Stomach (tissue), 9 donors: ENCODE measurements around the gene NMRK2. TPM values are rescaled to one million over a fixed set of nuclear protein-coding genes. Genes with fewer than 3 reads are reported as not detected.
"Not testable (repeated sequence)": the region's sequence is repeated elsewhere in the genome, so short reads cannot be mapped to it uniquely, and the experiment has no call there.

ENCODE experiments used
- DNase-seq, 2 donors: peaks; one replicate each; pipeline versions ENCODE4 v3.0.0 to v3.0.0-alpha.2; 2013 to 2019
- H3K27ac ChIP-seq, 5 donors: fragments of 200-600 bp in 4 of 5; sonication (generic) in 4 of 5; one replicate each; pipeline ENCODE4 v1.5.1; 2013 to 2019; ENCODE audit warnings: mild to moderate bottlenecking in 1 of 5, moderate library complexity in 1 of 5
- H3K27me3 ChIP-seq, 3 donors: fragments of 200-600 bp; sonication (generic); one replicate each; pipeline ENCODE4 v1.5.1; 2017 to 2019; ENCODE audit warnings: mixed run types in 1 of 3
- H3K36me3 ChIP-seq, 4 donors: fragments of 200-600 bp; sonication (generic); 1 replicate in 3 of 4; 2 replicates in 1 of 4; pipeline ENCODE4 v1.5.1; 2016 to 2019
- H3K4me1 ChIP-seq, 4 donors: fragments of 200-600 bp; sonication (generic); one replicate each; pipeline ENCODE4 v1.5.1; 2016 to 2019
- H3K4me3 ChIP-seq, 4 donors: fragments of 200-600 bp; sonication (generic) in 3 of 4; one replicate each; pipeline ENCODE4 v1.5.1; 2016 to 2019; ENCODE audit warnings: mild to moderate bottlenecking in 1 of 4
- H3K9me3 ChIP-seq, 4 donors: fragments of 200-600 bp; sonication (generic); one replicate each; pipeline ENCODE4 v1.5.1; 2016 to 2019
- EP300 ChIP-seq: sonication (generic); formaldehyde crosslinking; IDR thresholded peaks from one replicate; pipeline ENCODE4 v1.6.1; 2017; ENCODE audit warnings: antibody characterized with exemption
- POLR2A ChIP-seq, 4 donors: fragments of 450-650 bp; IDR thresholded peaks; one replicate each; pipeline ENCODE4 v1.6.1; 2016; ENCODE audit warnings: antibody characterized with exemption in 4 of 4, control low read depth in 2 of 4, mild to moderate bottlenecking in 1 of 4, moderate library complexity in 1 of 4
- POLR2AphosphoS5 ChIP-seq, 3 donors: sonication (generic); formaldehyde crosslinking; IDR thresholded peaks; one replicate each; pipeline ENCODE4 v1.6.1; 2016; ENCODE audit warnings: antibody characterized with exemption in 3 of 3
- whole genome bisulfite sequencing, 5 donors: extraction: QIAGEN DNeasy Blood & Tissue Kit in 3 of 5; methylation state at CpG; one replicate each; pipeline versions ENCODE4 v1.1.5 to v1.1.7; 2013 to 2018; 5-methylcytosine and 5-hydroxymethylcytosine counted together
- intact Hi-C: fragments of 100-400 bp; cut with DNase I; formaldehyde crosslinking; loops from one replicate; pipeline ENCODE4 v1.15.1; 2023; ENCODE audit warnings: low total_unique reads
- polyA plus RNA-seq, 3 donors: library from polyadenylated mRNA; stranded (reverse); fragments of 200-250 nt; gene quantifications; one replicate each; pipeline ENCODE4 v1.2.3, GENCODE V29; 2013
- total RNA-seq, 5 donors: library from RNA; depleted of rRNA; stranded (reverse); fragments of >200 nt; gene quantifications; one replicate each; pipeline versions ENCODE4 v1.1.0 to v1.2.3, GENCODE V29; 2014 to 2016
- TF ChIP-seq, protein P1 (sequence below), 7 experiments: fragments of 450-650 bp in 4 of 7; fragments of 200-600 bp in 3 of 7; sonication (generic) in 3 of 7; IDR thresholded peaks; one replicate each; pipeline ENCODE4 v1.5.1; 2016 to 2019; ENCODE audit warnings: antibody characterized with exemption in 7 of 7, control low read depth in 2 of 7, mild to moderate bottlenecking in 1 of 7
- donor health status: healthy with polysubstance abuse.
- donor health status: Bipolar disorder and iron deficiency.
- donor health status: healthy.

NMRK2 gene
- total and polyA plus RNA-seq, 8 donors = 0.55 to 4.3 (median 1.5) TPM; not detected in 4

DNA sequence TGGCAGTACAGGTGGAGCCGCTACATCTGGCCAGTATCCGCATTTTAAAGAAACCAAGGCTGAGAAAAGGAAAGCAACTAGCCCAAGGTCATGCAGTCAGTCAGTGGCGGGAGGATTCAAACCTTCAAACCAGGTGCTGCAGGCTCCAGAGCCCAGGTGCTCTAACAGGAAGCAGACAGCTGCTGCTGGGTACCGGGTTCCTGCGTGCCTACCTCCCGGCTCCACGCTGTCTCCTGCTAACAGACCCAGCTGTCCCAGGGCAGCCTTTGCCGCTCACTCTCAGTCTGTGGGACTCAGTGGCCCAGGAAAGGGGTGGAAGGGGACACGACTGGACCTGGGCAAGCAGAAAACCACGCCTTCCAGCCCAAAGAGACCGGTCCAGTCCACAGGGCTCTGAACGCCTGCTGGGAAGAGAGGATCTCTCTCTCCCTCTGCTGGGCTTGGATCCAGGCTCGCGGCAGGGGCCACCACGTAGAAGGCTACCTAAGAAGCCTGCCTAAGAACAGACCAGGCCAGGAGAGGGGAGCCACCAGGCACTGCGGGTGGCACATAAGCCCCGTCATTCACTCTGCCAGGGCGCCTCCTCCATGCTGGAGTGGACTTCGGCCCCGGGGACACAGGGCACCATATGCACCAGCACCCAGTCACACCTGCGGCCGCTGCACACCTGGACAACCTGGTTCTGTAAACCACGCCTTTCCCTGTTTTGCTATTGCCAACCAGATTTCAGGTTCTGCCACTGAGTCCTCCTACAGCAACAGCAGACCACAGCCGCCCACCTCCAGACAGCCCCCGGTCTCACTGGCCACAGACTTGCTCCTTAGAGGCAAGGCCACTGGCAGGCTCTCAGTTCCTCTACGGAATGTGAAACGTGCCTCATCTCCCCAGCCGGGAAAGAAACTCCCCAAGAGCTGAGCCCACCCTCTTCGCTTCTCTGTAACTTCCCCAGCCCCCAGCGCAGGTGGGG is 33.5 kb downstream of the NMRK2 start:
- TF ChIP-seq POLR2A (IDR thresholded peaks at IDR 0.05) (no peak), POLR2AphosphoS5 (IDR thresholded peaks at IDR 0.05) (peak; percentile 25 to 67 (median 38)), EP300 (no peak)
- peak; percentile 76 to 90 for DNase-seq
- Histone ChIP-seq H3K27me3 (no peaks in the 10 kb centered on the region), H3K9me3 (no peaks in the 10 kb centered on the region), H3K4me1 (peaks cover 55 to 66% (median 57%) of the 10 kb centered on the region in 4 donors), H3K36me3 (peaks cover 63 to 71% (median 68%) of the 10 kb centered on the region in 4 donors), H3K4me3 (peak overlapping the region in 3 of 4 donors; percentile 22 to 26 (median 26)), H3K27ac (peak overlapping the region; percentile 88 to 99 (median 98))
- intact Hi-C loops = no loop called here
- WGBS, 5 donors = 28 to 59% (median 42%) methylated on average over 22 to 30 of the region's 30 CpGs

DNA sequence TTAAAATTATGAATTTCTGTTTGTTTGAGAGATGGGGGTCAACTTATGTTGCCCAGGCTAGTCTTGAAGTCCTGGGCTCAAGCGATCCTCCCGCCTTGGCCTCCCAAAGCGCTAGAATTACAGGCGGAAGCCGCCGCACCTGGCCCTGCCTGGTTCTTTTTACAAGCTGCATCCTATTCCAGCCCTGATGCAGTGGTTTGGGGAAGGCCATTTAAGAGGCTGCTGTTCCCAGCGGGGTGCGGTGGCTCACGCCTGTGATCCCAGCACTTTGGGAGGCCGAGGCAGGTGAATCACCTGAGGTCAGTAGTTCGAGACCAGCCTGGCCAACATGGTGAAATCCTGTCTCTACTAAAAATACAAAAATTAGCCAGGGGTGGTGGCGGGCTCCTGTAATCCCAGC is 35.1 kb downstream of the NMRK2 start:
- intact Hi-C loops, DNase-seq, H3K27me3 ChIP-seq, H3K9me3 ChIP-seq: not testable (repeated sequence)
- H3K4me3 ChIP-seq = peak overlapping the region in 3 of 4 donors; percentile 4 to 22 (median 16)
- 80 to 99% (median 91%) methylated on average over 10 to 12 of the region's 12 CpGs for WGBS, 5 donors
- peaks cover 47 to 60% (median 54%) of the 10 kb centered on the region in 4 donors for H3K36me3 ChIP-seq
- H3K27ac ChIP-seq = peak overlapping the region; percentile 68 to 99 (median 98)
- peaks cover 55 to 73% (median 60%) of the 10 kb centered on the region in 4 donors for H3K4me1 ChIP-seq

DNA sequence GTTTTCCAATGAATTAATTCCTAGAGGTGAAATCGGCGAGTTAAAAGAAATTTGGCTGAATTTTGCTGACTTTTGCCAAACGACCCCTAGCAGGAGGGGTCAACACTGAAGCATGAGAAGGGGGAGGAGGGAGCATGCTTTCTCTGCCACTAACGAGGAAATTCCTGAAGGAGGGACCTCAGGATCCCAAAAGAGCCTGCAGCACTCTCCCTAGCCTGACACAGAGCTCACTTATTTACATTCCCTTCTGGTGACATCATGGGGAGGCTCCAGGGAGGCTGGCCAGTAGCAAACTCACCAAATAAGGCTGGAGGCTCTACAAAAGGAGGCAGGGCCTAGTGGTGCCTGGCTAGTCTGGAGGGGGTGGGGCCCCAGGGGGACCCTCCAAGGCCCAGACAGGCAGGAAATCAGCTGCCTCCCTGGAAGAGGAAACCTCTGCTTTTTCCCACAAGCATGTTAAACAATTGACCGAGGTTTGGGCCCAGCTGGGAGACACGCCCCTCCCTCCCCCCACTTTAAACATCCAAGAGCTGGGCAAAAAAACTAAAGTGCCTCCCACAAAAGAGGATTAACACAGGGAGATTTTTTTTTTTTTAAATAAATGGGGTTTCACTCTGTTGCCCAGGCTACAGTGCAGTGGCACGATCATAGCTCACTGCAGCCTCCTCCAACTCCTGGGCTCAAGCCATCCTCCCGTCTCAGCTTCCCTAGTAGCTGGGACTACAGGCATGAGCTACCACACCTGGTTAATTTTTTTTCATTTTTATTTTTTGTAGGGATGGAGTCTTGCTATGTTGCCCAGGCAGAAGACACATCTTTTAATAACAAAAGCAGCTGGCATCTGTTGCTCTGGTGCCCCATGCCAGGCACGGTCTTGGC is 35.9 kb downstream of the NMRK2 start:
- DNase-seq = peak; percentile 87 to 98
- intact Hi-C loops = no loop called here
- Histone ChIP-seq H3K9me3 (no peaks in the 10 kb centered on the region), H3K4me3 (peak overlapping the region; percentile 76 to 98 (median 90)), H3K4me1 (peaks cover 55 to 70% (median 60%) of the 10 kb centered on the region in 4 donors), H3K27me3 (no peaks in the 10 kb centered on the region), H3K27ac (peak overlapping the region; percentile 96 to 99 (median 98)), H3K36me3 (peaks cover 39 to 52% (median 45%) of the 10 kb centered on the region in 4 donors)
- WGBS, 5 donors = 13 to 31% (median 22%) methylated on average over 9 of the region's 9 CpGs
- TF ChIP-seq POLR2AphosphoS5 (IDR thresholded peaks at IDR 0.05) = peak; percentile 70 to 91 (median 76)
- TF ChIP-seq EP300 = peak; percentile 84
- TF ChIP-seq, protein P1, sequence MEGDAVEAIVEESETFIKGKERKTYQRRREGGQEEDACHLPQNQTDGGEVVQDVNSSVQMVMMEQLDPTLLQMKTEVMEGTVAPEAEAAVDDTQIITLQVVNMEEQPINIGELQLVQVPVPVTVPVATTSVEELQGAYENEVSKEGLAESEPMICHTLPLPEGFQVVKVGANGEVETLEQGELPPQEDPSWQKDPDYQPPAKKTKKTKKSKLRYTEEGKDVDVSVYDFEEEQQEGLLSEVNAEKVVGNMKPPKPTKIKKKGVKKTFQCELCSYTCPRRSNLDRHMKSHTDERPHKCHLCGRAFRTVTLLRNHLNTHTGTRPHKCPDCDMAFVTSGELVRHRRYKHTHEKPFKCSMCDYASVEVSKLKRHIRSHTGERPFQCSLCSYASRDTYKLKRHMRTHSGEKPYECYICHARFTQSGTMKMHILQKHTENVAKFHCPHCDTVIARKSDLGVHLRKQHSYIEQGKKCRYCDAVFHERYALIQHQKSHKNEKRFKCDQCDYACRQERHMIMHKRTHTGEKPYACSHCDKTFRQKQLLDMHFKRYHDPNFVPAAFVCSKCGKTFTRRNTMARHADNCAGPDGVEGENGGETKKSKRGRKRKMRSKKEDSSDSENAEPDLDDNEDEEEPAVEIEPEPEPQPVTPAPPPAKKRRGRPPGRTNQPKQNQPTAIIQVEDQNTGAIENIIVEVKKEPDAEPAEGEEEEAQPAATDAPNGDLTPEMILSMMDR (IDR thresholded peaks at IDR 0.05) = no peak
- peak in 1 of 4 donors; percentile 46 for TF ChIP-seq POLR2A (IDR thresholded peaks at IDR 0.05)

DNA sequence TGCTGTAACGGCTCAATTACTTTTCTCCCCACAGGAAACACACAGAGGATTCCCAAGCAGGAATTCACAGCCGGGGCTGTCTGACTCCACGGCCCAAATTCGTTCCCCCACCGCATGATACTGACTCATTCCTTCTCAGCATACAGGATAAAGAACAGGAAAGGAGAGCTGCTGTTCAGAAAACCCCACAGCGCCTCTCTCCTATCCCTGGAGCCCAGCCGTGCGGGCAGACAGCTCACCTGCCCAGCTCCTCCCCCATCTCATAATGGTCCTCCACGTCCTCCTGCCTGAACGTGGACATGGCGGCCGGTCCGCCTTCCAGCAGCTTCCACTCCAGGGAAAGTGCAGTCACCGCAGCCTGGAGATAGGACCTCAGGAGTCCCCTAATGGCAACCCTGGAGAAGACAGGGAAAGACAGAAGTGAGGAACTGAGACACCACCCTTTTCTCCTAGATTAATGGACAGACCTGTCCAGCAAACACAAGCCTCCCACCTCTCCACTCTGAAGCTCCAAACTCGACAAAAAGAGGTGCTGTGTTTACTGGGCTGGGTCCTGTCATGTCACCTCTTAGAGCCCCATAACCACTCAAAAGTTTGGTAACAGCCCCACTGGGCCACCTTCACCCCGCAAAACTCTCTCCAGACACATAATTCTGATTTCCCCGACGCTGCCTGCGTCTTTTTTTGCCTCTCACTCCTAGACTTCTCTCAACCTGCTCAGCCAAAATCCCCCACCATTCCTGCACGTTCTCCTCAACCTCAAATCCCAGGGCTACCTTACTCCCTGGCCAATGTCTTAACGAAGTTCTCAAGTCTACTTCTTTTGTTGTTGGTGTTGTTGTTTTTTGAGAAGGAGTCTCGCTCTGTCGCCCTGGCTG is 36.8 kb downstream of the NMRK2 start:
- intact Hi-C loops = no loop called here
- Histone ChIP-seq H3K27me3 (no peaks in the 10 kb centered on the region), H3K4me1 (peaks cover 55 to 66% (median 59%) of the 10 kb centered on the region in 4 donors), H3K36me3 (peaks cover 30 to 43% (median 37%) of the 10 kb centered on the region in 4 donors), H3K4me3 (peak overlapping the region; percentile 76 to 98 (median 90)), H3K27ac (peak overlapping the region; percentile 96 to 99 (median 98)), H3K9me3 (no peaks in the 10 kb centered on the region)
- TF ChIP-seq EP300 (no peak), POLR2AphosphoS5 (IDR thresholded peaks at IDR 0.05) (peak; percentile 16 to 74 (median 34))
- TF ChIP-seq, protein P1 (IDR thresholded peaks at IDR 0.05) = no peak
- WGBS, 5 donors = 10 to 19% (median 18%) methylated on average over 23 of the region's 23 CpGs
- peak; percentile 57 to 72 for DNase-seq
